H9 (cell line): ENCODE measurements around the gene PLCB1. TPM values are rescaled to one million over a fixed set of nuclear protein-coding genes. Genes with fewer than 3 reads are reported as not detected.

Experiments
- DNase-seq: peaks from one replicate; pipeline ENCODE4 v3.0.0-alpha.2; 2017
- H2AFZ ChIP-seq: one replicate; pipeline ENCODE4 v1.6.1; 2013; ENCODE audit warnings: mild to moderate bottlenecking, low read length, control low read depth, moderate library complexity
- H2AK5ac ChIP-seq: 2 replicates; pipeline ENCODE4 v1.6.1; 2013; ENCODE audit warnings: low read length, control low read depth, mixed read lengths; ENCODE audit not compliant: insufficient read length
- H2BK120ac ChIP-seq: one replicate; pipeline ENCODE4 v1.6.1; 2013; ENCODE audit warnings: low read depth, mild to moderate bottlenecking, low read length, control low read depth, inconsistent platforms; ENCODE audit not compliant: poor library complexity, severe bottlenecking
- H2BK12ac ChIP-seq: 2 replicates; pipeline ENCODE4 v1.6.1; 2013; ENCODE audit warnings: low read length, control low read depth, mixed read lengths, low read depth; ENCODE audit not compliant: insufficient read length
- H2BK15ac ChIP-seq: 2 replicates; pipeline ENCODE4 v1.6.1; 2013; ENCODE audit warnings: low read depth, low read length, control low read depth
- H2BK20ac ChIP-seq: one replicate; pipeline ENCODE4 v1.6.1; 2013; ENCODE audit warnings: low read depth, mild to moderate bottlenecking, low read length, control low read depth, inconsistent platforms; ENCODE audit not compliant: poor library complexity, severe bottlenecking
- H2BK5ac ChIP-seq: 2 replicates; pipeline ENCODE4 v1.6.1; 2013; ENCODE audit warnings: low read length, control low read depth, mixed read lengths; ENCODE audit not compliant: insufficient read length
- H3K14ac ChIP-seq: 2 replicates; pipeline ENCODE4 v1.6.1; 2013; ENCODE audit warnings: low read length, control low read depth; ENCODE audit not compliant: insufficient read depth
- H3K18ac ChIP-seq: 2 replicates; pipeline ENCODE4 v1.6.1; 2013; ENCODE audit warnings: low read depth, mild to moderate bottlenecking, mixed read lengths, low read length, control low read depth; ENCODE audit not compliant: insufficient read length
- H3K23ac ChIP-seq: 2 replicates; pipeline ENCODE4 v1.6.1; 2013; ENCODE audit warnings: low read length, control low read depth, mixed read lengths, low read depth; ENCODE audit not compliant: insufficient read length
- H3K23me2 ChIP-seq: 2 replicates; pipeline ENCODE4 v1.6.1; 2013; ENCODE audit warnings: low read depth, mild to moderate bottlenecking, mixed read lengths, low read length, control low read depth; ENCODE audit not compliant: insufficient read length, poor library complexity, severe bottlenecking
- H3K27ac ChIP-seq: 2 replicates; pipeline ENCODE4 v1.5.1; 2013; ENCODE audit warnings: low read length, control low read depth, mixed read lengths, low read depth; ENCODE audit not compliant: insufficient read length
- H3K27me3 ChIP-seq: 2 replicates; pipeline ENCODE4 v1.6.1; 2013; ENCODE audit warnings: low read length, control low read depth, inconsistent platforms; ENCODE audit not compliant: insufficient read depth
- H3K4ac ChIP-seq: 2 replicates; pipeline ENCODE4 v1.6.1; 2013; ENCODE audit warnings: low read depth, mild to moderate bottlenecking, control low read depth, inconsistent platforms, low read length, moderate library complexity
- H3K4me1 ChIP-seq: 2 replicates; pipeline ENCODE4 v1.6.1; 2013; ENCODE audit warnings: low read length, control low read depth, inconsistent platforms; ENCODE audit not compliant: insufficient read depth
- H3K4me2 ChIP-seq: 2 replicates; pipeline ENCODE4 v1.6.1; 2013; ENCODE audit warnings: low read length, control low read depth, mixed read lengths; ENCODE audit not compliant: insufficient read length, insufficient read depth
- H3K56ac ChIP-seq: 2 replicates; pipeline ENCODE4 v1.6.1; 2013; ENCODE audit warnings: low read depth, mild to moderate bottlenecking, mixed read lengths, low read length, control low read depth; ENCODE audit not compliant: insufficient read length
- H3K79me1 ChIP-seq: 2 replicates; pipeline ENCODE4 v1.6.1; 2013; ENCODE audit warnings: low read depth, mild to moderate bottlenecking, moderate library complexity, low read length, control low read depth, inconsistent platforms; ENCODE audit not compliant: insufficient read depth, poor library complexity, severe bottlenecking
- H3K79me2 ChIP-seq: 2 replicates; pipeline ENCODE4 v1.6.1; 2013; ENCODE audit warnings: low read length, control low read depth, inconsistent platforms; ENCODE audit not compliant: insufficient read depth
- H3K9ac ChIP-seq: 2 replicates; pipeline ENCODE4 v1.6.1; 2013; ENCODE audit warnings: low read length, control low read depth, mixed read lengths; ENCODE audit not compliant: insufficient read length; ENCODE audit errors: extremely low read depth
- H3K9me3 ChIP-seq: one replicate; pipeline ENCODE4 v1.6.1; 2013; ENCODE audit warnings: low read depth, low read length, inconsistent platforms; ENCODE audit not compliant: control insufficient read depth
- H3T11ph ChIP-seq: one replicate; pipeline ENCODE4 v1.6.1; 2013; ENCODE audit warnings: mild to moderate bottlenecking, low read length, control low read depth, inconsistent platforms
- H4K20me1 ChIP-seq: one replicate; pipeline ENCODE4 v1.6.1; 2013; ENCODE audit not compliant: control insufficient read depth, insufficient read length, insufficient read depth
- H4K5ac ChIP-seq: 2 replicates; pipeline ENCODE4 v1.6.1; 2013; ENCODE audit warnings: low read depth, mild to moderate bottlenecking, mixed read lengths, low read length, control low read depth; ENCODE audit not compliant: insufficient read length
- H4K8ac ChIP-seq: replicated peaks from 2 replicates; pipeline ENCODE4 v1.6.1; 2013; ENCODE audit warnings: low read length, control low read depth, mixed read lengths, low read depth; ENCODE audit not compliant: insufficient read length
- H4K91ac ChIP-seq: 2 replicates; pipeline ENCODE4 v1.6.1; 2013; ENCODE audit warnings: low read depth, mild to moderate bottlenecking, moderate library complexity, mixed read lengths, low read length, control low read depth; ENCODE audit not compliant: insufficient read length
- H3K27ac Mint-ChIP-seq, 3 experiments: 2 replicates in 2 of 3; 3 replicates in 1 of 3; pipeline ENCODE4 v1.8.0; 2020 to 2021; ENCODE audit warnings: mixed read lengths in 3 of 3, mild to moderate bottlenecking in 1 of 3, moderate library complexity in 1 of 3
- H3K27me3 Mint-ChIP-seq: 2 replicates; pipeline ENCODE4 v1.8.0; 2021; ENCODE audit warnings: low read depth, mild to moderate bottlenecking, moderate library complexity, mixed read lengths
- H3K36me3 Mint-ChIP-seq, 3 experiments: 2 replicates in 2 of 3; 3 replicates in 1 of 3; pipeline ENCODE4 v1.8.0; 2020 to 2021; ENCODE audit warnings: low read depth in 3 of 3, mixed read lengths in 3 of 3; ENCODE audit not compliant: insufficient read depth in 1 of 3
- H3K4me1 Mint-ChIP-seq, 2 experiments: 2 replicates each; pipeline ENCODE4 v1.8.0; 2020; ENCODE audit warnings: mixed read lengths in 2 of 2
- H3K4me3 Mint-ChIP-seq, 2 experiments: 2 replicates in 1 of 2; 3 replicates in 1 of 2; pipeline ENCODE4 v1.8.0; 2020 to 2021; ENCODE audit warnings: mild to moderate bottlenecking in 2 of 2, mixed read lengths in 2 of 2, moderate library complexity in 1 of 2
- H3K9me3 Mint-ChIP-seq, 2 experiments: 2 replicates in 1 of 2; 3 replicates in 1 of 2; pipeline ENCODE4 v1.8.0; 2020; ENCODE audit warnings: mild to moderate bottlenecking in 2 of 2, mixed read lengths in 2 of 2, moderate library complexity in 1 of 2
- total RNA-seq: library from RNA; stranded (reverse); gene quantifications from 2 replicates; pipeline ENCODE4 v1.2.1, GENCODE V29; 2021
- TF ChIP-seq, protein P1 (sequence below): fragments of 200-600 bp; sonication (generic); conservative IDR thresholded peaks from 3 replicates; pipeline ENCODE4 v1.8.0; 2021; ENCODE audit warnings: antibody characterized with exemption, mild to moderate bottlenecking

The PLCB1 gene
- total RNA-seq, 1 experiment from 2014 or later, result 11.5 TPM

DNA sequence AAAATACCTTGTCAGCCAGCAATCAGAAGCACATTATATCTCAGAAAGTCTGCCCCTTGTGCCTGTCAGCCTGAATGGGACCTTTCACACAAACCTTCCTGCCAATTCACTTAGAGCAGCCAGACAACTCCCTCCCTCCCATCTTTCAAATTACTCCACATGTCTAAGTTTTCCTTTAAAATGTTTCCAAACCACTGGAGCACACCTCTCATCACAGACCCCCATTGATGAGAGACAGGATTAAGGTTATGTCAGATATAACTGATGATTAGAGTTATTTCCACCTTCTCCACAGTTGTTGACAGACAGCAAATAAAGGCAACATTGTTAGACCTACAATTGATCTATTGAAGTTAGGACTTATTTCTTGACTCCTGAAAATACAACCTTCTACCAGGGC, 408.4 kb downstream of the PLCB1 start:
- no peak for DNase-seq
- Histone ChIP-seq H3K27ac (no peak overlapping the region), H2AK5ac (no peak overlapping the region), H3K27me3 (no peaks in the 10 kb centered on the region), H3K9ac (no peak overlapping the region), H3K79me1 (no peaks in the 10 kb centered on the region), H3K9me3 (no peaks in the 10 kb centered on the region), H2BK15ac (no peak overlapping the region), H3K4me2 (no peak overlapping the region), H3K79me2 (no peaks in the 10 kb centered on the region), H3K23ac (no peak overlapping the region), H3K4me1 (no peaks in the 10 kb centered on the region), H3K14ac (no peak overlapping the region), H2BK120ac (no peak overlapping the region), H3K23me2 (no peaks in the 10 kb centered on the region), H3K56ac (no peak overlapping the region), H3T11ph (no peak overlapping the region), H3K4ac (no peak overlapping the region), H2BK5ac (no peak overlapping the region), H2BK20ac (no peak overlapping the region), H2AFZ (no peak overlapping the region), H2BK12ac (no peak overlapping the region), H4K20me1 (no peaks in the 10 kb centered on the region), H3K18ac (no peak overlapping the region), H4K5ac (no peak overlapping the region), H4K8ac (no peak overlapping the region), H4K91ac (no peak overlapping the region)
- Mint-ChIP-seq H3K9me3 (no peaks in the 10 kb centered on the region), H3K4me3 (no peak overlapping the region), H3K36me3 (no peaks in the 10 kb centered on the region), H3K27ac (no peak overlapping the region), H3K4me1 (no peaks in the 10 kb centered on the region), H3K27me3 (no peaks in the 10 kb centered on the region)
- TF ChIP-seq, protein P1, sequence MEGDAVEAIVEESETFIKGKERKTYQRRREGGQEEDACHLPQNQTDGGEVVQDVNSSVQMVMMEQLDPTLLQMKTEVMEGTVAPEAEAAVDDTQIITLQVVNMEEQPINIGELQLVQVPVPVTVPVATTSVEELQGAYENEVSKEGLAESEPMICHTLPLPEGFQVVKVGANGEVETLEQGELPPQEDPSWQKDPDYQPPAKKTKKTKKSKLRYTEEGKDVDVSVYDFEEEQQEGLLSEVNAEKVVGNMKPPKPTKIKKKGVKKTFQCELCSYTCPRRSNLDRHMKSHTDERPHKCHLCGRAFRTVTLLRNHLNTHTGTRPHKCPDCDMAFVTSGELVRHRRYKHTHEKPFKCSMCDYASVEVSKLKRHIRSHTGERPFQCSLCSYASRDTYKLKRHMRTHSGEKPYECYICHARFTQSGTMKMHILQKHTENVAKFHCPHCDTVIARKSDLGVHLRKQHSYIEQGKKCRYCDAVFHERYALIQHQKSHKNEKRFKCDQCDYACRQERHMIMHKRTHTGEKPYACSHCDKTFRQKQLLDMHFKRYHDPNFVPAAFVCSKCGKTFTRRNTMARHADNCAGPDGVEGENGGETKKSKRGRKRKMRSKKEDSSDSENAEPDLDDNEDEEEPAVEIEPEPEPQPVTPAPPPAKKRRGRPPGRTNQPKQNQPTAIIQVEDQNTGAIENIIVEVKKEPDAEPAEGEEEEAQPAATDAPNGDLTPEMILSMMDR, result no peak
